Measurements from ENCODE around the gene SLCO4C1. TPM values are rescaled to one million over a fixed set of nuclear protein-coding genes. Genes with fewer than 3 reads are reported as not detected.

Gene SLCO4C1
- total RNA-seq, 2 donors from 2014 or later = 0.08 to 0.22 TPM

GRCh38 chr5:102270036-102270435, 26.0 kb downstream of the SLCO4C1 start:
- no peaks in the 10 kb centered on the region for H3K4me1 ChIP-seq
- no peaks in the 10 kb centered on the region for H3K36me3 ChIP-seq
- no peak overlapping the region for H3K4me3 ChIP-seq
- DNase-seq (ENCODE audit: low spot score) = no peak
- TF ChIP-seq CTCF (IDR thresholded peaks at IDR 0.05) = no peak
- peaks cover 0 to 11% of the 10 kb centered on the region in 2 donors for H3K9me3 ChIP-seq
- H3K27ac ChIP-seq = no peak overlapping the region
- no peaks in the 10 kb centered on the region for H3K27me3 ChIP-seq

- Histone ChIP-seq H3K36me3 (no peaks in the 10 kb centered on the region), H3K27me3 (no peaks in the 10 kb centered on the region), H3K4me3 (no peak overlapping the region), H3K27ac (no peak overlapping the region), H3K4me1 (no peaks in the 10 kb centered on the region), H3K9me3 (no peaks in the 10 kb centered on the region)
- TF ChIP-seq CTCF (IDR thresholded peaks at IDR 0.05) = no peak
- no peak for DNase-seq (ENCODE audit: low spot score)
These were observed 33.4 kb downstream of the SLCO4C1 start for GRCh38 chr5:102262688-102263087.

GRCh38 chr5:102249381-102249780, 46.7 kb downstream of the SLCO4C1 start:
- H3K36me3 ChIP-seq = no peaks in the 10 kb centered on the region
- no peak overlapping the region for H3K4me3 ChIP-seq
- no peaks in the 10 kb centered on the region for H3K4me1 ChIP-seq
- TF ChIP-seq CTCF (IDR thresholded peaks at IDR 0.05) = no peak
- H3K9me3 ChIP-seq = no peaks in the 10 kb centered on the region
- H3K27ac ChIP-seq = no peak overlapping the region
- no peaks in the 10 kb centered on the region for H3K27me3 ChIP-seq
- no peak for DNase-seq (ENCODE audit: low spot score)

GRCh38 chr5:102243213-102243612, 52.9 kb downstream of the SLCO4C1 start:
- Histone ChIP-seq H3K27me3 (no peaks in the 10 kb centered on the region), H3K27ac (no peak overlapping the region), H3K4me1 (no peaks in the 10 kb centered on the region), H3K36me3 (no peaks in the 10 kb centered on the region), H3K4me3 (no peak overlapping the region), H3K9me3 (no peaks in the 10 kb centered on the region)
- TF ChIP-seq CTCF (IDR thresholded peaks at IDR 0.05) = no peak
- DNase-seq (ENCODE audit: low spot score) = no peak

- no peaks in the 10 kb centered on the region for H3K27me3 ChIP-seq
- no peaks in the 10 kb centered on the region for H3K9me3 ChIP-seq
- DNase-seq (ENCODE audit: low spot score) = no peak
- no peaks in the 10 kb centered on the region for H3K36me3 ChIP-seq
- no peak overlapping the region for H3K27ac ChIP-seq
- H3K4me3 ChIP-seq = no peak overlapping the region
- H3K4me1 ChIP-seq = no peaks in the 10 kb centered on the region
- no peak for TF ChIP-seq CTCF (IDR thresholded peaks at IDR 0.05)
These were observed 54.2 kb downstream of the SLCO4C1 start for GRCh38 chr5:102241809-102242421.
